CD4-positive, alpha-beta T cell treated with Interleukin-12 subunit alpha and Interleukin-12 subunit beta, for 1 hour (primary cell): ENCODE data around the gene PHF2.

Source experiments
- DNase-seq: peaks from one replicate; pipeline ENCODE4 v3.0.0-alpha.2; 2020

PHF2 gene

DNA sequence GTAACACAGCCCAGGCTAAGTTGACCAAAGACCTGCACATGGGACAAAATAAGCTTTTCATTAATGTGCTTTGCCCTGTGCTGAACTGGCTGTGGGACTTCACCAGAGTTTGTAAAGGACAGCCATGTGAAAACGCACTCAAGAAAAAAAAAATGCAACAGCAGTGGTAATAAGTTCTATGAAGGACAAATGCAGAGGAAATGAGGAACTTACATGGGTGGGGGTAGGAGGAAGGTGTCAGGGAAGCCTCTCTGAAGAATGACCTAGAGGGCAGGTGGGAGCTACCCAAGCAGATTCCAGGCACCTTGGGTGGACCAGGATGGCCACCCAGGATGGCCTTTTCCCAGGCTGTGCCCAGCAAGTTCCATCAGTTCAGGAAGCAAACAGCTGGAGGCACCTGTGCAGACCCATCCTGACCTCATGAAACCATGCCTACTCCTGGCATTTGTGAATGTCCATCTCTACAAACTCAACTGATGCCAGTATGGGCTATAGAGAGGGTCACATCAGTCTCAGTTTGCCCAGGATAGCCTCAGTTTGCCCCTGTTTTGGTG, 6.7 kb upstream of the PHF2 start:
- DNase-seq, result no peak

DNA sequence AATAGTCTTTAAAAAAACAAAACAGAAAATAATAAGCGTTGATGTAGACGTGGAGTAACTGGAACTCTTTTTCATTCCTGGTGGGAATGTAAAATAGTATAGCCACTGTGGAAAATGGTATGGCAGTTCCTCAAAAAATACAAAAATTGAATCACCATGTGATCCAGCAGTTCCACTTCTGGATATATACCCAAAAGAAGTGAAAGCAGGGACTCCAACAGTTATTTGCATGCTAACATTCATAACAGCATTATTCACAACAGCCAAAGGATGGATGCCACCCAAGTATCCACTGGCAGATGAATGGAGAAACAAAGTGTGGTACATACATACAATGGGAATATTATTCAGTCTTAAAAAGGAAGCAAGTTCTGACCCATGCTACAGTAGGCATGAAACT, 4.2 kb upstream of the PHF2 start:
- no peak for DNase-seq

DNA sequence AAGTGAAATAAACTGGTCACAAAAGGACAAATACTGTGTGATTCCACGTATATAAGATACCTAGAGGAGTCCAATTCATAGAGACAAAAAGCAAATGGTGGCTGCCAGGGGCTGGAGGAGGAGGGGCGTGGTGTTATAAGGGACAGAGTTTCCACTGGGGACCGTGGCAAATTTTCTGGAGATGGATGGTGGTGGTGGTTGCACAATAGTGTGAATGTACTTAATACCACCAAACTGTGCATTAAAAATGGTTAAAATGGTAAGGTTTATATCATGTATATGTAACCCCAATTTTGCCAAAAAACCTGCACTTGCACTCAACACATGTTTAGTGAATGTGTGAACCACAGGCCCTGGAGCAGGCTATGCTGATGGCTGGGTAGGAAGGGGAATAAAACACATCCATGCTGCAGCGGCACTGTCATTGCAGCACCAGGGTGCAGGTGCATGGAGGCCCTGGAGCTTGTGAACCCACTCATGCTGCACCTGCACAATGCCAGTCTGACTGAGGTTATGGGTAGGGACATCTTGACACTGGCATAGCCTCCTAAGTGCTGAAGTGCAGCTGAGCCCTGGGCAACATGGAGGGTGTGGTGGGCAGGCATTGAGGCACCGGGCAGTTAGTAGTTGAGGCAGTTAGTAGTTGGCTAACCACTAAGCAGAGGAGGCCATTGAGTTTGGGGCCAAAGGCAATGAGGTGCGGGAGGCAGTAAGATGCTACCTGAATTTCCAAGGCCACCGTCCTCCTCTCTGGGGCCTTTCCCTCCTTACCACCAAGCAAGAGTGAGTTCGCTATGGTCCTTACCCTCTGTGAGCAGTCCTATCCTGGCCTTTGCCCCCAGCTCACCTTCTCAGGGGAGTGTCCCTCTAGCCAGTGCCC, 3.5 kb upstream of the PHF2 start:
- DNase-seq, result no peak

DNA sequence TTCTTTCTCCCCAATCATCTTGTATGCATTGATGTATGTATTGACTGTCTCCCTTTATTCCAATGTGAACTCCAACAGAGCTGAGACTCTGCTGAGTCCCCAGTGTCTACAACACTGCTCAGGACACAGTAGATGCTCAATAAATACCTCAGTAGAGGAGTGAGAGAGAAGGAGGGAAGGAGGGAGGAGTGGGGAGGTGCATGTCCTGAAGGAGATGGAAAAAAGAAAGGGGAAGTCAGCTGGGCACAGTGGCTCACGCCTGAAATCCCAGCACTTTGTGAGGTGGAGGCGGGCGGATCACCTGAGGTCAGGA, 2.9 kb upstream of the PHF2 start:
- DNase-seq, result no peak

DNA sequence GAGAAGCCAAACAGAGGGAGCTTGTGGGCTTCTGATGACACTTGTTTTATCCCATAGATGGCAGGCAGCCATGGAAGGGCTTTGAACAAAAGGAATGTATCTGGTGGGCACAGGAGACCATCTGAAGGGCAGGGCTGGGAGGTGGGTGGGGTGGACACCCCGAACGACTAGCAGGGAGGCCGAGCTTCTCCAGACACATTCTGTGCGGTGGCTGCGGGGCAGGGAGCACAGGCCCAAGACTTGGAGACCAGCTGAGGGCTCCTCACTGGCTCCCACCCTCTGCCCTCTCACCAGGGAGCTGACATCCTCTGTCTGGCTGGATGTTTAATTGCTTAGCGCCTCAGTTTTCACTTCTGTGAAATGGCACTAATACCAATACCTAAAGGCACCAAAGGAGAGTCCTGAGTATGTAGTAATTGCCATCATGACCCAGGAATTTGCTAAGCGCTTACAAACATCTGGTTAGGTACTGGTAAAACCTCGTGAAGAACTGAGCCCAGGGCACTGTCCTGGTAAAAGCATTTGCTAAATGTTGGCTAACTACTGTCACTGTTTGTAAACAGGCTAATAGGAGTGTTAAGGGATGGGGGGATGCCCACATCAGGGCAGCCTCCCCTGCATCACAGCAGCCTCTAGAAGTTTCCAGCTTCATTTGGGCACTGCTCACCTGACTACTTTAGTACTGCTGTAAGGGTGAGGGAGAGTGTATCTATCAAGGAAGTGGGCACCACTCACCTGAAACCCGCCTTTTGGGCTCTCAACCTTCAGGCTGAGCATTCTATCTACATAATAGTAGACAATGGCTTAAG, 2.1 kb upstream of the PHF2 start:
- DNase-seq, result no peak

DNA sequence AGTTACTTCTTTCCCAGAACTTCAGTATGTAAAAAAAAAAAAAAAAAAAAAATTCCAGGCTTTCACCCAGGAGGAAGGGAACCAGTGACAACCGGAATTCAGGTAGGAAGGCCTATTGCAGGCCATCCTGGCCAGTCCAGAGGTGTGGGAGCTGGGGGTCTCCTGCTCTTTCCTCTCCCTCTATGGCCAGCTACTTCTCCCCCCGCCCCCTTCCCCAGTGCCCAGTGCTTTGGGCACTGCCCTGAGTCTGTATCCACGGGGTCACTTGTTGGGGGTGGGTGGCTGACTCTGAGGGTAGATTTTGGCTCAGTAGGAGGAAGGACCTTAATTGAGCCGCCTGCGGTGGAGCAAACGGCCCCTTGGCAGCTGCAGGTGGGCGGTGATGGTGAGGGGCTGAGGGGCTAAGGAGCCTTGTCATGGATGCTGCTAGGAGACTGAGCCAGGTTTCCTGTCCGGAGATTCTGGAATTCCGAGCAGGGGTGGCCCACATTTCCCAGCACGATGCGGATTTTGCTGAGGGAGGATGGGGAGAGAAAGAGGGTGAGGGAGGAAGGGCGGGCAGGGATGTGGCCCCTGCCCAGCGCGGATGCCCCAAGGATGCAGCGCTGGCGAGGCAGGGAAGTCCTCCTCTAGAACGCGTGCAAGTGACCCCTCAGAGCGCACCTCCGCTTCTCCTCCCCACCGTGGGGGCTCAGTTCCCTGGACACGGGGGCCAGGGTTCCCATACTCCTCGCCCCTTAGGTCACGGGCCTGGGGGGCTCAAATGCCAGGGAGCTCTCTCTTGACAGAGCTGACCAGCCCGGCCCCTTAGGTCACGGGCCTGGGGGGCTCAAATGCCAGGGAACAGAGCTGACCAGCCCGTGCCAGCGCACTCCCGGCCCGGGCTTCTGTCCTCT, 1.2 kb upstream of the PHF2 start:
- DNase-seq, result no peak

DNA sequence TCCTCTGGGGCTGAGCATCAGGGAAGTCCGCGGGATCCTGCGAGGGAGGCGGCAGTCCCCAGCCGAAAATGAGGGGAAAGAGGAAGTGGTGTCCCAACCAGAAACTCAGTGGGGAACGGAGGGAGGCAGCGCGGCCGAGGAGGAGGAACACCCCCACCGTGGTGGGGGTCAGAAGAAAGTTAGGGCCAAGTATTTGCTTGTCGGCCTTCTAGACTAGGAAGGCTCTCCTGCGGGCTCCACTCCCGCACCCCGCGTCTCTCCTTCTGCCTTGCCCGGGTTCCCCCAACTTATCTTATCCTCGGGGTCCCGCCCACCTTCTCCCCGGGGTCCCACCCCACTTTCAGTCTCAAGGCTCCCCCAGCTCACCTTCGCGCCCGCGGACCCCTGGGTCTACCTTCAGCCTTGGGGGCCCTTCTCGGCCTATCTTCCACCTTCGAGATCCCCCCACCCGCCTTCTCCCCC, 557 bp upstream of the PHF2 start:
- peak; percentile 67 for DNase-seq

DNA sequence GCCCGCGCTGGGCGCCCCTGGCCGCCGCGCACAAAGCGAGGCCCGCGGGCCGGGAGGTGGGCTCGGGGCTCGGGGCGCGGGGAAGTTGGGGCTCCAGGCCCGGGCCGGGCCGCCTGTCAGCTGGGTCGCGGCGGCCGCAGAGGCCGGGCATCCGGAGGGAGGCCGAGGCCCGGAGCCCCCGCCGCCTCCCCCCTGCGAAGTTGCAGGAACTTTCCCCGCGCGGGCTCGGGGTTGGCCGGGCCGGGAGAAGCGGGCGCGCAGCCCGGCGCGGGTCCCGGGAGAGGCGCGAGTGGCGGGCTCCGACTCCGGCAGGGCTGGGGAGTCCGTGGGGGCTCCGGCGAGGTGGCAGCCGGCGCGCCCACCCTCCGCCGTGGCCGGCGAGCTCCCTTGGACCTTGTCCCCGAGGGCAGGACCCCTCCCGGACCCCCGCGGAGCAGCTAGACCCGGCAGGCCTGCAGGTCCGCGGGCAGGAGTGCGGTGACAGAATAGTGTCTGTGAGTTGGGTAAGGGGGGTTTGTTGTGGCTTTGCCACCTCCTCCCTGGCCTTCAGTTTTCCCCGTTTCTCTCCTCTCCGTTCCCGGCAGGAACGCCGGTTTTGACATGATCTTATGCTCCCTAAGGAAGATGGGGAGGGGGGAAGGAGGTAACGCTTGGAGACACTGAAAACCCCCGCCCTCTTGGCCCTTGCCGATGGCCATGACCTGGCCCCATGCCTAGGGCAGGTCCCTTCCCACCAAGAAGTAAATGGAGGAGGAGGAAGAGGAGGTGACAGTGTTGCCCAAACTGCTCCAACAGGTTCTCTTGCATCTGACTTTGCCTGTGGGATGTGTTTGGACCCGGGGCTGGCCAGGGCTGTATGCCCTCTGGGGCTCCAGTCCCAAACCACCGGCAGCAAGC, 942 bp downstream of the PHF2 start:
- DNase-seq, result peak; percentile 22

DNA sequence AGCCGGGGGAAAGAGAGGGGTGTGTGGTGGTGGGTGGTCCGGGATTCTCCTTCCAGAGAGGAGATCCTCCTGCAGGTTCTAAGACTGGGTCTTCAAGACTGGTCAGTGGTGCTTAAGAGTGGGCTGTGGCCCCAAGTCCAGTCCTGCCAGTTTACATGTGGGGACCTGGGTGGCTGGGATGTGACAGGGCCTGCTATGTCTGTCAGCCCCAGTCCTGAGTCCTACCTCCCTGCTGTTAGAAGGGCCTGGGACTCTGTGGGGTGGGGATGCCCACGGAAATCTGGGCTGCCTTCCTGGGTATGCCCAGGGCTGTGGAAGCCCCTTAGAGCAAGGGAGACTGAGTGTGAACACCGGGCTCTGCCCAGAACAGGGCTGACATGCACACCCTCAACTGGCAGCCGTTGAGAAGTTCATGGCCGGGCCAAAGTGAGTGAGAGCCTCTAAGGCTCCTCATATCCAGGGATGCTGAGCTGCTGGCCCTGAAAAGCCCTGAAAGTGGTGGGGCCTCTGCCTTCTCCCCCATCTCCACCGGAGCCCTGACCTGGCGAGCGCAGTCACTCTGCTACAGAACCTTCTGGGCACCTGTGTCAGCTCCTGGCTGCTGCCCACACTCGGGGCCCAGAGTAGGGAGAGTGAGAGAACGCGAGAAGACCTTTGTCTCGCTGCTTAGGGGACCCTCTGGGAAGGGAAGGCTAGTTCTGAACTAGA, 1.7 kb downstream of the PHF2 start:
- DNase-seq, result no peak

DNA sequence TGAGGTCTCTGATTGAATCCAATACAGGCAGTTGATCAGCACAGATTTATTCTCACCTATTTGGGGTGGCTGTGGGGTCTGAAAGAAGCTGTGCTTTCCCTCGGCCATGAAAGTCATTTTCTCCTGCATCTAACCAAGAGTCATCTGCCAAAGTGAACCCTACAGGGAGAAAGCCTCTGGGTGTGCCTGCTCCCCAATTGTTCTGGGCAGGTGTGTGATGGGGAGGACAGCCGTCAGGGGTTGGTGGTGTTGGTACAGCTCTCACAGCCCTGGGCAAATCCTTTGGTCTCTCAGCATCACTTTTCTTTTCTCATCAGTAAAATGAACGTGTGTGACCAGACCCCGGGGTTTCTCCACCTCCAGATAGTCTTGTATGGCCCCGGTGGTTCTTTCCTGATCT, 2.5 kb downstream of the PHF2 start:
- no peak for DNase-seq

DNA sequence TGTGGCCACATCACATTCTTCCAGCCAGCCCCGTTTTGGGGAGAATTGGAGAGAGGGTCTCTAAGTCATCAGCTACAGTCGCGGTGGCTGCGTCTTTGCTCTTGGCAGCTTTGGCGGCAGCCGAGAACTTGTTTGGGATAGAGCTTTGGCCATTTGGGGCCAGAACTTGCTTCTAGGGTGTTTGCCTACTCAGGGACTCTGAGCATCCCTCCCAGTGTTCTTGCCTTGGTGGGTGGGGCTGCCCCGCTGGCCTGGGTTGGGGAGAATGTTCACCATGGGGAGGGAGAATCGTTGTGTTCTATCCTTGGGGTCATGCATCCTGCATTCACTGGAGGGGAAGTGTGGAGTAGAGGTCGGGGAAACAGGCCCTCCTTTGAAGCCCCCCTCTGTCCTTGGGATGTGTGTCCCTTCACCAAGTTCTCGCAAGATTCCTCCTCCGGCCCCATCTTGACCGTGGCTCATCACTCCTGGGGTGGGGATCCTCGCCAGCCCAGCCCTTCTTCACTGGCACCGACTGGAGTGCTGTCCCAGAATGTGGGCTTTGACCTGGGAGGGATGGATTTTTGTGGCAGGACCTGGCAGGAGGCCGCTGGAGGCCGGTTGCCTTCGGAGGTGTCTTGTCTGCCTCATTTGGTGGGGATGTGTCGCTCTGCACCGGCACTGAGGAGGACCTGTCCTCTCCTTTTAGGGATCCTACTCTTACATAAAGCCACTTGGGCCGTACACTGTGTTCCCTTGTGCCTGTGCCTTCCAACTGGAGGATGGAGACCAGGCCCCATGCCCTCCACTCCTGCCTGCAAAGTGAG, 3.5 kb downstream of the PHF2 start:
- no peak for DNase-seq

DNA sequence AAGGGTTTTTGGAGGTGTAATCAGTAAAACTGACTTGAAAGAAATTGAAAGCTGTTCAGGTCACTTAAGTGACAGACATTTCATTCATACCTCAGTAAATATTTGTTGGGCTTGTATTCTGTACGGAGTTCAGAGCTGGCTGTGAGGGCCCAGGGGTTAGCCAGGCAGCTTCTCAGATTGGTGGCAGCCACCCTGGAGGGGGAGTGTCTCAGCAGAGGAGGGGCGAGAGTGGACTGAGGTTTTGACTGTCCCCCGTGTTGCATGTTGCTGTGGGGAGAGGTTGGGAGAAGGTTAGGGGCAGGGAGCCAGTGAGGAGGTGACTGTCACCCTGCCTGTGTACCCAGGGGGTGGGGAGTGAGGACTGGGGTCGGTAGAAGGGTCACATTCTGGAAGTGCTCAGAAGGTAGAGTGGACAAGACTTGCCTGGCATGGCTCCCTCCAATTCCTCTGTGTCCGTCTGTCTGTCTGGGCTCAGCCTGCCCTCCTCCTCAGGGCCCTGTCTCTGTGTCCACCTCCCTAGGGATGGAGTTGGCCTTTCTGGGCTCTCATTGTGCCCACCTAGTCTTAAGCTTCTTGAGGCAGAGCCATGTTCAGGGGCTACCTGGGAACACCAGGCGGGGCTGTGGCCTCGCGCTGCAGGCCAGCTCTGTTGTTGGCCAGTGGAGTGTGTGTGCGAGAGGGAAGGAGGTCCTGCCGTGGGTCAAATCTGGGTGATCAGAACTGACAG, 4.4 kb downstream of the PHF2 start:
- no peak for DNase-seq

DNA sequence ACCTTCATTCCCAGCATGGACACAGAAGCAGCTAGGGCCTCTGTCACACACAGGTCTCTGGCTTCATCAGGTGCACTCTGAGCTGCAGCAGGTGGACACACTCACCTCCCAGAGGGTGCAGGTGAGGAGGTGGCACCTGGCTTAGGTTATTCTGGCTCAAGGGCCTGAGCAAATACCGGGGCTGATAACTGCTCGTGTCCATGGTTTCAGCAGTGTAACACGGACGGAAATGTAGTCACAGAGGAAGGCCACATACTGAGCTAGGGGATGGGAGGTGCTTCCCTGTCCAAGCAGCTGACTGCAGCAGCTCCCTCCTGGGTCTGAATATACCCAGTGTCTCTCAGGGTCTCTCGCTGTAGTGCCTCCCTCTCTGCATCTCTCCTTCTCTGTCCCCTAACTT, 5.7 kb downstream of the PHF2 start:
- DNase-seq, result no peak

DNA sequence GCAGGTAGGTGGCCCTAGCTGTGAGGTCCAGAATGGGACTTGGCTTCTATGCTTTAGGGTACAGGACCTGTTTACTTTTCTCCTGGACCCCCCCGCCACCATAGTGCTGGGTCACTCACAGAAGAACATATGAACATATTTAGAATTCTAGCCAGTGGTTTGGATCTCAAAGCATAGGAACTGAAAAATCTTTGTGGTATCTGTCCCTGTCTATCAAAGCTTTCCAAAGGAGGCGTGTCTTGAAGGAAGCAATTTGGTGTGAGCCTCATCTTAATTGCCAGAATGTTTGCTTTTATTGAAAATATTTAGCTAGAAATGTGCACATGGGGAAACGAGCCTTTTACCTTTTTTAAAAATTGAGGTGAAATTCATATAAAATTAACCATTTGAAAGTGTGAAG, 6.2 kb downstream of the PHF2 start:
- no peak for DNase-seq

DNA sequence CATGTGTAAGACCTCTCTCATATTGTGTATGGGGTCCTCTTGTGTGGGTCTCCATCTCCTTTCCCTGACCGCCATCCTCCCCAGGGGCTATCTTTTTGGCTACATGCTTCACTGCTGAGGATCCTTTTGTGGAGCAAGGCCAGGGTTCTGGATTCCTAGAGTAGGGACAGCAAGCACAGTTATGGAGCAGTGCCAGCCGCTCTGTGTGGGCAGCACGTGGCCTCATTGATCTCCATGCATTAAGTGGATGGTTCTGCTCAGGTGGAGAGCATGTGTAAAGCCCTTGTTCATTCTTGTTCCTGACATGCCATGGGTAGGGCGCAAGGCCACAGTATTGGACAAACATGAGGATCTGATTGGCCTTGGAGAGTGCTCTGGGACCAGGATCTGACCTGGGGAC, 8.9 kb downstream of the PHF2 start:
- DNase-seq, result no peak

DNA sequence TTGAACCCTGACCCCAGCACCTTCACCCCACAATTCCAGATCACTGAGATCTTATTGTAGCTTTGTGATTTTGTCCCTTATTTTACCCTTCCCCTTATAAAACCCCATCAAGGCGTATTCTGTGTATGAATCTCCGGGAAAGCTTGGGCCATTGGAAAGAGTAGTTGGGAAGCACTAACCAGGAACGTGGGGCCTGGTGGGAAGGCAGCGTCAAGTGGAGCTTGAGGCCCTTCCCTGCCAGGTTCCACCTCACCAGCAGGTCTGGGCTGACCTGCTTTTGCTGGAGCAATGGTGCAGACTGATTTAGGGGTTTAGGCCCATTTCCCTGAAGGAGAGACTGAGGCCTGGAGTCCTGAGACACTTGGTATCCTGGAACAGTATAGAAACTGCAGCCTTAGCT, 9.3 kb downstream of the PHF2 start:
- no peak for DNase-seq

DNA sequence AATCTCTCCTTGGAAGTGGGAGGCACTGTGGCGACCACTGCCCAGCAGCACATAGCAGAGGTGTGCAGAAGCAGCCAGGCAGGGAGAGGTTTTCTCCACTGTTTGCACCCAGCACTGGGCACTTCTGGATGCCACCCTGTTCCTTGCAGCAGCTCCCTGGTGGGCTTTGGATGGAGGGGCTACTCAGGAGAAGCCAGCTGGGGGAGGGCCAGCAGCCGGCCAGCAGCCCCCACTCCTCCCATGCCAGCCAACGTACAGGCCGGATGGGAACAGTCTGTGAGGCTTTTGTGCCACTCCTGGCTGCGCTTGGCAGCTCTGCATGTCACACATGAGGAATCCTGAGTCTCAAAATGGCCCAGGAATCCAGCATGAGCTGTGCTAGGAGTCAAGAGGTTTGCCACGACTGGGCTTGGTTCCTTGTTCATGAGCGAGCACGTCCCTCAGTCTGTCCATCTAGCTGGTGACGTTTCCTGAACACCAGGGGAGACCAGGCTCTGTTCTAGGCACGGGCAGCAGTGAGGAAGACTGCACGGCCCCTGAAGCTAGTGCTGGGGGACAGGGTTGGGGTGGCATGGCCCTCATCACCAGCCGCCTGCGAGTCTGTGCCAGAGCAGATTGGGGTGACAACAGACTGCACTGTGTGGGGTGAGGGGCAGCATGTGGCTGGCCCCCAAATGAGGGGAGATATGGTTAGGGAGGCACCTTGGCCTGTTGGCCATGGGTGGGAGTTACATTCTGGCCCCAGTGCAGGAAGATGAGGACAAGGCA, 10.1 kb downstream of the PHF2 start:
- DNase-seq, result no peak

DNA sequence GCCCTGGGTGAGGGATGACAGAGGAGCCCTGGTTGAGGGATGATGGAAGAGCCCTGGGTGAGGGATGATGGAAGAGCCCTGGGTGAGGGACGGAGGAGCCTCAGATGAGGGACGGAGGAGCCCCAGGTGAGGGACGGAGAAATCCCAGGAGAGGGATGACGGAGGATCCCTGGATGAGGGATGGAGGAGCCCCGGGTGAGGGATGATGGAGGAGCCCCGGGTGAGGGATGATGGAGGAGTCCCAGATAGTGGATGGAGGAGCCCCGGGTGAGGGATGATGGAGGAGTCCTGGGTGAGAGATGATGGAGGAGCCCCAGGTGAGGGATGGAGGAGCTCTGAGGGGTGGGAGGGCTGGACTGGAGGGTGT, 10.9 kb downstream of the PHF2 start:
- DNase-seq, result no peak
